ENCODE measurements around the gene ADORA1.

The ADORA1 gene

GRCh38 chr1:203196371-203196770, 68.8 kb downstream of the ADORA1 start:
- no peak for DNase-seq

DNA sequence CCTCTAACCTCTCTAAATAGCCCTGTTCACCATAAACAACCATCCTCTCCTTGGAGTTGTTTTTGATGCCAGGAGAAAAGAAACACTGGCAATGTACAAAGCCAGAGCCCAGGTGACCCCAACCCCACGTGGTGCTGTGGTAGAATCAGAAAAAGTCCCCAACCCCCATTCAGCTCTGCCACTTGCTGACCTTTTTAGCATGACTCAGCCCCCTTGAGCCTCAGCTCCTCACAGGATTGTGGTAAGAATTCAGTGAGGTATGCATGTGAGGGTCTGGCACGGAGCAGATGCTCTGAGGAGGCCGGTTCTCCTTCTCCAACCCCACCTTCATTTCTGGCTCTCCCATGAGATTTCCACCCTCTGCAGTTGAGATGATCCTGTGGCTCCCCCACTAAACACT, 70.1 kb downstream of the ADORA1 start:
- DNase-seq = no peak

DNA sequence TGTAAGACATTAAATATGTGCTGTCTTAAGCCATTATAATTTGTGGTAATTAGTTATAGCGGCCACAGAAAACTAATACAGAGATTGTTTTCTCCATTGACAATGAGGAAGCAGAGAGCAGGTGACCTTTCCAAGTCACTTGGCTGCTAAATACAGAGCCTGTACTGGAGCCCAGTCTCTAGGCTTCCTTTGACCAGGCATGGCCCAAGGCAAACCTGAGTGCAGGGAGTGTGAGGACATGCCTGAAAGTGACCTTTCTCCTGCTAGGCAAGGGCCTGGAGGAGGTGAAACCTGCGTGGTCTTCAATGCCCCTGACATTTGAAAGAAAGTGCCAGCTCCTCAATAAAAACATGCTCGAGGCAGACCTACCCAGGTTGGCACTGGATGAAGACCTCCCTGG, 71.5 kb downstream of the ADORA1 start:
- DNase-seq = no peak

DNA sequence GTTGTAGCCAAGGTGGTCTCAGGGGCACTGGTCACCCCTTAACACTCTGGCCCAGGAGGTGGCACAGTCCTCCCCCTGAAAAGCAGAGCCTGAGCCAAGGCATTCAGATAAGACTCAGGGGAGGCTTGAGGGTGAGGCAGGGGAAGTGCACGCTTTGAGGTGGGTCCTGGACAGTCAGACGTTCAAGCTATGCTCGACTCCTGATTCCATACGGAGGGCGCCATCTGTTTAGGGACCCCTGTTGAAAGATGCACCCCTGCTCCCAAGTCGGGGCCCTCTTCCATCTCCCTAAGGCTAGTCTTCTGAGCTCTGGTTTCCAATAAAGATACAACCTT, 71.9 kb downstream of the ADORA1 start:
- DNase-seq = no peak

- DNase-seq = no peak
Observed at GRCh38 chr1:203199816-203200571, 72.5 kb downstream of the ADORA1 start.

GRCh38 chr1:203200916-203201315, 73.4 kb downstream of the ADORA1 start:
- DNase-seq = no peak

DNA sequence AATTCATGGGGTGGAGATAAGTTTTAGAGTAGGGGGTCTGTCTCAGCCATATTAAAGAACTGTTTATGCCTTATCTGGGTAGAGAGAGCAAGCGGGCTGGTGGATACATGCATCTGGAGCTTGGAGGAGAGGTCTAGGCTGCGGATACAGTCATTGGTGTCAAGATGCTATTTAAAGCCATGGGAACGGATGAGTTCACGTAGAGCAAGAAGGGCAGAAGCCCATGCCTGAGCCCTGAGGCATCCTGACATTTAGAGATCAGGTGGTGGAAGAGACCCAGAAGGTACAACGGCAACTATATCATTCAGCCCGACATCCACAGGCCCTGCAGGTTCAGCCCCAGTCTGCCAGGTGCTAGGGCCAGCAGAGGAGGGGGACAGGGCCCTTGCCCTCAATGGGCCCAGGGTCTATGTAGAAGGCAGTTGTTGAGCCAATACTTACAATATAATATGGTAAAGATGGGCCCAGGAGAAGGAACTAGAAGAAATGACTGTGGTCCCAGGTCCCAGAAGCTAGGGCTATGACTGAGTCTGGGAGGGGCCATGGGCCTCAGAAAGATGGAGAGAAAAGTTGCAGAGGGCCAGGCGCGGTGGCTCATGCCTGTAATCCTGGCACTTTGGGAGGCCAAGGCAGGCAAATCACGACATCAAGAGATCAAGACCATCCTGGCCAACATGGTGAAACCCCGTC, 74.1 kb downstream of the ADORA1 start:
- no peak for DNase-seq

- no peak for DNase-seq
Observed at GRCh38 chr1:203202431-203203245, 75.1 kb downstream of the ADORA1 start.

GRCh38 chr1:203204756-203205155, 77.2 kb downstream of the ADORA1 start:
- no peak for DNase-seq

- no peak for DNase-seq
Observed at GRCh38 chr1:203206129-203206687, 78.7 kb downstream of the ADORA1 start.

DNA sequence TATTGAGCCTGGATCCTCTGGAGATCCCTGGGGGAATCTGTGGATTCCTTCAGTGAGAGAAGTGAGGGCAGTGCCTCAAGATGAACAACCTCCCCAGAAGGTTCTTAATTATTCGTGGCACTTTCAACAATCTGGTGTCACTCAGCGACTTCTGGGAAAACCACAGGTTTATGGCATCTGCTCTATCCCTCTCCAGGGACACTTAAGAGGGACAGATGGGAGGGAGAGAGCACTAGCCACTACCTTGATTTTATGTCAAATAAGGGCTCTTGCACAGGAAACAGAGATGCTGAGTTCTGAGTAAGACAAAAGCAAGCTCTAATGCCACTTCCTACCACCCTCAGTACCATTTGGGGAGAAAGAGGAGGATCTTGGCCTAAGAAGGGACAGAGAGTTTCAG, 80.2 kb downstream of the ADORA1 start:
- DNase-seq = no peak

DNA sequence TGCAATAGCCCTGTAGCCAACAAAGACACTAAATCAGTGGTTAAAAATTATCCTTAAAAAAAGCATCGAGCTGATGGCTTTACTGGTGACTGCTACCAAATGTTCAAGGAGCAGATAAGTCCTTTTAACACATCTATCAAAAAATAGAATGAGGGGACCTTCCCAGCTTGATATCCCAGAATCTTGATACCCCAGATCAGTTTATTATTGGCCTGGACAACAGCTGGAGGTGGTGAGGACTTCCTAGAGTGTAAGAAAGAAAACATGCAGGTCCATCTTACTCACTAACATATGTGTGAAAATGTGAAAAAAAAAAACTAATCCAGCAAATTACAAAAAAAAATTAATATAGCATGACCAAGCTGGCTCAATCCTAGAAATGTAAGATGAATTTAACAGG, 80.7 kb downstream of the ADORA1 start:
- DNase-seq = no peak

- no peak for DNase-seq
Observed at GRCh38 chr1:203210350-203210749, 82.8 kb downstream of the ADORA1 start.

- no peak for DNase-seq
Observed at GRCh38 chr1:203210988-203211387, 83.5 kb downstream of the ADORA1 start.

GRCh38 chr1:203211812-203212211, 84.3 kb downstream of the ADORA1 start:
- no peak for DNase-seq

GRCh38 chr1:203213126-203213525, 85.6 kb downstream of the ADORA1 start:
- no peak for DNase-seq

GRCh38 chr1:203214871-203215270, 87.3 kb downstream of the ADORA1 start:
- no peak for DNase-seq

GRCh38 chr1:203215573-203215972, 88.0 kb downstream of the ADORA1 start:
- DNase-seq = no peak

DNA sequence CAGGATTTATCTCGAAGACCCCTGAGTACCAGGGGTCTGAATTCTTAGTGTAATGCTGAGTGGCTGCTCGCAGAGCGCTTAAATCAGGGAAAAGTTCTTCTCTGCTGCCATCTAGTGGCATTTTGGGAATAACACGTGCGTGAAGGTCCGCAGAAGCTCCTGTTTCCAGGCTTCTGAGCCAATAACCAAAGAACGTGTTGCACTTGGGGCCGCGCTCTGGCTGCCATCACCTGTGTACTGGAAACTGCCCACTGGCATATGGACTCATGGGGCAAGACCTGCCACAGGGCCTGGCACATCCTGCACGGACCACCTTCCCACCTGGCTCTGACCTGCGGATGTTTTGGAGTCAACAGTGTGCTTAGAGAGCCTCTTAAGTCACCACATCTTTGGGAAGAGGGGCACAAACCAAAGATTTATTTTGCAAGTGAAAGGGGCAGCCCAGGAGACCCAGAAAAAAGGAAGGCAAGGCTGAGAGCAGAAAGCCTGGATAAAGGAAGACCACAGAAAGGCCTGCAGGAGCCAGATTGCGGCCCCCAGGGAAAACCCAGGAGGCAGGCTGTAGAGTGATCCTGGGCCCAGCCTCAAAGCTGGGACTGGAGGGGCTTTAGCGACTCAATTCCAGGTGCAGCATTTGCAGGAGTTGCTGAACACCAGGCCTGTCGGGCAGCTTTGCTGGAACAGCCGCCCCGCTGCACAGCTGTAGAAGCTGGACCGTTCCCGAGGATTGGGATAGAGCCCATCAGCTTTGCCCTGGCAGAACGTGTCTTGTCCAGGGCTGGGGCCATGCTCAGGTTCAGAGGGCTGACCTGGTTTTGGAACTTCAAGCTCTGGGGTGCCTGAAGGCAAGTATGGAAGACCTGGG, 89.0 kb downstream of the ADORA1 start:
- DNase-seq = peak; percentile 35

All from NCI-H526 treated with DMSO at 0.1 percent for 48 hours (cell line).